HEK293 (cell line): ENCODE results near the gene FKTN.

Source experiments
- HOXA7 ChIP-seq: sonication (generic); formaldehyde crosslinking; IDR thresholded peaks from 2 replicates; pipeline ENCODE4 v1.8.1; 2022; ENCODE audit warnings: missing genetic modification reagents, borderline replicate concordance
- ZNF10 ChIP-seq: fragments of 450-650 bp; formaldehyde crosslinking; IDR thresholded peaks from 2 replicates; pipeline ENCODE4 v1.5.1; 2017; ENCODE audit warnings: missing biosample characterization, missing genetic modification characterization
- ZNF513 ChIP-seq: fragments of 450-650 bp; IDR thresholded peaks from 2 replicates; pipeline ENCODE4 v1.5.1; 2018; ENCODE audit warnings: missing biosample characterization, missing genetic modification characterization
- ZNF530 ChIP-seq: fragments of 450-650 bp; formaldehyde crosslinking; IDR thresholded peaks from 2 replicates; pipeline ENCODE4 v1.5.1; 2016; ENCODE audit warnings: low read depth, missing biosample characterization, missing genetic modification characterization
- ZNF785 ChIP-seq: fragments of 450-650 bp; formaldehyde crosslinking; IDR thresholded peaks from 2 replicates; pipeline ENCODE4 v1.5.1; 2016; ENCODE audit warnings: missing biosample characterization, missing genetic modification characterization
- TF ChIP-seq, protein P1 (sequence below): fragments of 450-650 bp; formaldehyde crosslinking; IDR thresholded peaks from 2 replicates; pipeline ENCODE4 v1.5.1; 2016; ENCODE audit warnings: missing biosample characterization, missing genetic modification characterization
- TF ChIP-seq, protein P2 (sequence below): fragments of 450-650 bp; formaldehyde crosslinking; IDR thresholded peaks from 2 replicates; pipeline ENCODE4 v1.5.1; 2017; ENCODE audit warnings: missing biosample characterization, missing genetic modification characterization
- TF ChIP-seq, protein P3 (sequence below): fragments of 450-650 bp; formaldehyde crosslinking; IDR thresholded peaks from 2 replicates; pipeline ENCODE4 v1.5.1; 2016; ENCODE audit warnings: missing biosample characterization, missing genetic modification characterization

DNA sequence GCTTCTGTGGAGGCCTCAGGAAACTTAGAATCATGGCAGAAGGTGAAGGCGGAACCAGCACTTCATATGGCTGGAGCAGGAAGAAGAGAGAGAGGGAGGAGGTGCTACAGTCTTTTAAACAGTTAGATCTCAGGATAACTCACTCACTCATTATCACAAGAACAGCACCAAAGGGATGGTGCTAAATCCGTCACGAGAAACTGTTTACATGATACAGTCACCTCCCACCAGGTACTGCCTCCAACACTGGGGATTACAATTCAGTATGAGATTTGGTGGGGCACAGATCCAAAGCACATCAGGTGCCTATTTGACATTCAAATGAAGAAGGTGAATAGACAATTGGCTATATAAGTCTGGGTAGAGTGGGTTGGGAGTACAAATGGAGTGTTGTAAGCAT lies 35.2 kb downstream of the FKTN start:
- TF ChIP-seq ZNF530 (tag by site-specific recombination) (no peak), ZNF513 (tag by site-specific recombination) (no peak), ZNF10 (no peak), ZNF785 (tag by site-specific recombination) (no peak), HOXA7 (CRISPR knock-in tag) (no peak)
- TF ChIP-seq, protein P1, sequence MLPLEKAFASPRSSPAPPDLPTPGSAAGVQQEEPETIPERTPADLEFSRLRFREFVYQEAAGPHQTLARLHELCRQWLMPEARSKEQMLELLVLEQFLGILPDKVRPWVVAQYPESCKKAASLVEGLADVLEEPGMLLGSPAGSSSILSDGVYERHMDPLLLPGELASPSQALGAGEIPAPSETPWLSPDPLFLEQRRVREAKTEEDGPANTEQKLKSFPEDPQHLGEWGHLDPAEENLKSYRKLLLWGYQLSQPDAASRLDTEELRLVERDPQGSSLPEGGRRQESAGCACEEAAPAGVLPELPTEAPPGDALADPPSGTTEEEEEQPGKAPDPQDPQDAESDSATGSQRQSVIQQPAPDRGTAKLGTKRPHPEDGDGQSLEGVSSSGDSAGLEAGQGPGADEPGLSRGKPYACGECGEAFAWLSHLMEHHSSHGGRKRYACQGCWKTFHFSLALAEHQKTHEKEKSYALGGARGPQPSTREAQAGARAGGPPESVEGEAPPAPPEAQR (tag by site-specific recombination): no peak
- TF ChIP-seq, protein P2, sequence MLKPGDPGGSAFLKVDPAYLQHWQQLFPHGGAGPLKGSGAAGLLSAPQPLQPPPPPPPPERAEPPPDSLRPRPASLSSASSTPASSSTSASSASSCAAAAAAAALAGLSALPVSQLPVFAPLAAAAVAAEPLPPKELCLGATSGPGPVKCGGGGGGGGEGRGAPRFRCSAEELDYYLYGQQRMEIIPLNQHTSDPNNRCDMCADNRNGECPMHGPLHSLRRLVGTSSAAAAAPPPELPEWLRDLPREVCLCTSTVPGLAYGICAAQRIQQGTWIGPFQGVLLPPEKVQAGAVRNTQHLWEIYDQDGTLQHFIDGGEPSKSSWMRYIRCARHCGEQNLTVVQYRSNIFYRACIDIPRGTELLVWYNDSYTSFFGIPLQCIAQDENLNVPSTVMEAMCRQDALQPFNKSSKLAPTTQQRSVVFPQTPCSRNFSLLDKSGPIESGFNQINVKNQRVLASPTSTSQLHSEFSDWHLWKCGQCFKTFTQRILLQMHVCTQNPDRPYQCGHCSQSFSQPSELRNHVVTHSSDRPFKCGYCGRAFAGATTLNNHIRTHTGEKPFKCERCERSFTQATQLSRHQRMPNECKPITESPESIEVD (tag by site-specific recombination): no peak
- TF ChIP-seq, protein P3, sequence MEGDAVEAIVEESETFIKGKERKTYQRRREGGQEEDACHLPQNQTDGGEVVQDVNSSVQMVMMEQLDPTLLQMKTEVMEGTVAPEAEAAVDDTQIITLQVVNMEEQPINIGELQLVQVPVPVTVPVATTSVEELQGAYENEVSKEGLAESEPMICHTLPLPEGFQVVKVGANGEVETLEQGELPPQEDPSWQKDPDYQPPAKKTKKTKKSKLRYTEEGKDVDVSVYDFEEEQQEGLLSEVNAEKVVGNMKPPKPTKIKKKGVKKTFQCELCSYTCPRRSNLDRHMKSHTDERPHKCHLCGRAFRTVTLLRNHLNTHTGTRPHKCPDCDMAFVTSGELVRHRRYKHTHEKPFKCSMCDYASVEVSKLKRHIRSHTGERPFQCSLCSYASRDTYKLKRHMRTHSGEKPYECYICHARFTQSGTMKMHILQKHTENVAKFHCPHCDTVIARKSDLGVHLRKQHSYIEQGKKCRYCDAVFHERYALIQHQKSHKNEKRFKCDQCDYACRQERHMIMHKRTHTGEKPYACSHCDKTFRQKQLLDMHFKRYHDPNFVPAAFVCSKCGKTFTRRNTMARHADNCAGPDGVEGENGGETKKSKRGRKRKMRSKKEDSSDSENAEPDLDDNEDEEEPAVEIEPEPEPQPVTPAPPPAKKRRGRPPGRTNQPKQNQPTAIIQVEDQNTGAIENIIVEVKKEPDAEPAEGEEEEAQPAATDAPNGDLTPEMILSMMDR (tag by site-specific recombination): no peak
